Measurements from ENCODE around the gene PRRT1B. TPM values are rescaled to one million over a fixed set of nuclear protein-coding genes. Genes with fewer than 3 reads are reported as not detected.
A peak's percentile ranks its signal among the peaks of the same experiment; 100 is the strongest.

The PRRT1B gene
- total RNA-seq, 4 donors from 2014 or later, result 0.19 TPM; not detected in 3

DNA sequence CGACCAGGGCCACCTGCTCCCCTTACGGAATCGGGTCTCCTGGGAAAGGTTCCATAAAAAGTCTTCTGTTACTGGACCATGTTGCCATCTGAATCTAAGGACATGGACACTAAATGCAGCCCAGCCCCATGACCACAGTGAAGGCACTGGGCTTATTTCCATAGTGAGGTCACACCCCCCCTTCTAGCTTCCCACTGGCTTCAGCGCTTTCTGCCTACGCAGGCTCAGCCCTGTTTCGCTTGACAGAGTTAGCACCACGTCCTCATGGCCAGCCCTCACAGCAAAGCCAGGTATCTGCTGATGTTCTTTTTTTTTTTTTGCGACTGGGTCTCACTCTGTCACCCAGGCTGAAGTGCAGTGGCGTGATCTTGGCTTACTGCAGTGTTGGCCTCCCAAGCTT is 28.4 kb upstream of the PRRT1B start:
- TF ChIP-seq POLR2AphosphoS5 (IDR thresholded peaks at IDR 0.05) (no peak), POLR2A (IDR thresholded peaks at IDR 0.05; ENCODE audit: low read depth) (no peak), EP300 (IDR thresholded peaks at IDR 0.05) (no peak)
- TF ChIP-seq, protein P1, sequence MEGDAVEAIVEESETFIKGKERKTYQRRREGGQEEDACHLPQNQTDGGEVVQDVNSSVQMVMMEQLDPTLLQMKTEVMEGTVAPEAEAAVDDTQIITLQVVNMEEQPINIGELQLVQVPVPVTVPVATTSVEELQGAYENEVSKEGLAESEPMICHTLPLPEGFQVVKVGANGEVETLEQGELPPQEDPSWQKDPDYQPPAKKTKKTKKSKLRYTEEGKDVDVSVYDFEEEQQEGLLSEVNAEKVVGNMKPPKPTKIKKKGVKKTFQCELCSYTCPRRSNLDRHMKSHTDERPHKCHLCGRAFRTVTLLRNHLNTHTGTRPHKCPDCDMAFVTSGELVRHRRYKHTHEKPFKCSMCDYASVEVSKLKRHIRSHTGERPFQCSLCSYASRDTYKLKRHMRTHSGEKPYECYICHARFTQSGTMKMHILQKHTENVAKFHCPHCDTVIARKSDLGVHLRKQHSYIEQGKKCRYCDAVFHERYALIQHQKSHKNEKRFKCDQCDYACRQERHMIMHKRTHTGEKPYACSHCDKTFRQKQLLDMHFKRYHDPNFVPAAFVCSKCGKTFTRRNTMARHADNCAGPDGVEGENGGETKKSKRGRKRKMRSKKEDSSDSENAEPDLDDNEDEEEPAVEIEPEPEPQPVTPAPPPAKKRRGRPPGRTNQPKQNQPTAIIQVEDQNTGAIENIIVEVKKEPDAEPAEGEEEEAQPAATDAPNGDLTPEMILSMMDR (IDR thresholded peaks at IDR 0.05), result no peak
- H3K9me3 ChIP-seq, result no peaks in the 10 kb centered on the region
- H3K4me1 ChIP-seq, result peaks cover 0 to 13% (median 8%) of the 10 kb centered on the region in 4 donors
- peaks cover 89 to 100% (median 96%) of the 10 kb centered on the region in 4 donors for H3K36me3 ChIP-seq
- H3K4me3 ChIP-seq, result no peak overlapping the region
- H3K27me3 ChIP-seq, result no peaks in the 10 kb centered on the region
- WGBS, result 92% methylated on average over 9 of the region's 9 CpGs
- intact Hi-C loops (cut with DNase I), result no loop called here
- DNase-seq (ENCODE audit: extremely low spot score), result no peak
- peak overlapping the region in 1 of 4 donors; percentile 41 for H3K27ac ChIP-seq (replicated peaks in 1 of 4)

DNA sequence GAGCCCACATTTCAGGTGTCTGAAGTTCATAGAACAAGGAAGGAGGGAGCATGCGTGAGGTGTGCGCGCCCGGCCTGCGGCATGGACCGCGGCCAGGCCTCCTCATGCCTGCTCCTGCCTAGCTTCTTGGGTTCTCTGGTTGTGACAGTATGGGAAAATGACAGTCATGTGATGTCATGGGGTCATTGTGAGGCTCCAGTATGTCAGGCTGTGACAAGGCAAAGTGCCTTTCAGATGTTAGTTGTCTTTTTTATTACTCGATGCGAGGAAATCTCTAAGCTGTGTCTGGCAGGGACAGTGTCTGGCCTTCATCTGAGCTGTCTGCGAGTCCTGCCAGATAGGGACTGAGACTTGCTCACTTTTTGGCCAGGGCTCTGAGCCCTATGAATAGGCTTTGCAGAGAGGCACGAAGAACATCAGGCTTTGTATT is 27.5 kb upstream of the PRRT1B start:
- intact Hi-C loops (cut with DNase I), result no loop called here
- Histone ChIP-seq H3K27me3 (no peaks in the 10 kb centered on the region), H3K27ac (replicated peaks in 1 of 4) (peak overlapping the region in 3 of 4 donors; percentile 16 to 41 (median 17)), H3K4me1 (peaks cover 0 to 13% (median 8%) of the 10 kb centered on the region in 4 donors), H3K36me3 (peaks cover 89 to 100% (median 96%) of the 10 kb centered on the region in 4 donors), H3K4me3 (no peak overlapping the region), H3K9me3 (no peaks in the 10 kb centered on the region)
- TF ChIP-seq EP300 (IDR thresholded peaks at IDR 0.05), result no peak
- peak; percentile 20 to 30 for TF ChIP-seq POLR2AphosphoS5 (IDR thresholded peaks at IDR 0.05)
- TF ChIP-seq, protein P1 (IDR thresholded peaks at IDR 0.05), result no peak
- DNase-seq (ENCODE audit: extremely low spot score), result no peak
- WGBS, result 73% methylated on average over 11 of the region's 11 CpGs

DNA sequence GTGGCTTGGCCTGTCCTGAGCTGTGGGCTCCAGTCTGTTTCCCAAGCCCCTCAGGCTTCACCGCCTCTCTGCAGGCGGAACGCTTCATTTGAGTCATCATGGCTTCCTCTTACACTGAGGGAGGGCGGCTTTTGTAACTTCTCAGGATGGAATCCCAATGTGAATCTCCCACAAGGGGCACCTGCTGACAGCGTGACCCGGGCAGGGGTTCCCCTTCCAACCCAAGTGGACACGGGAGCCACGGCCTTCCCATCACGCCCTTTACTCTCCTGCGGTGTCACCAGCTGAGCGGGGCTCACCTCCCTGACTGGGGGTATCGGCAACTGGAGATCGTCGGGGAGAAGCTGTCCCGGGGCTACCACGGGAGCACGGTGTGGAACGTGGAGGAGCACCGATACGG is 26.8 kb upstream of the PRRT1B start:
- H3K9me3 ChIP-seq, result no peaks in the 10 kb centered on the region
- H3K36me3 ChIP-seq, result peaks cover 89 to 100% (median 95%) of the 10 kb centered on the region in 4 donors
- peak overlapping the region in 1 of 4 donors; percentile 41 for H3K27ac ChIP-seq (replicated peaks in 1 of 4)
- TF ChIP-seq POLR2A (IDR thresholded peaks at IDR 0.05; ENCODE audit: low read depth), result no peak
- no peak for TF ChIP-seq EP300 (IDR thresholded peaks at IDR 0.05)
- TF ChIP-seq, protein P1 (IDR thresholded peaks at IDR 0.05), result no peak
- no peak for TF ChIP-seq POLR2AphosphoS5 (IDR thresholded peaks at IDR 0.05)
- H3K27me3 ChIP-seq, result no peaks in the 10 kb centered on the region
- DNase-seq (ENCODE audit: extremely low spot score), result no peak
- no peak overlapping the region for H3K4me3 ChIP-seq
- 94% methylated on average over 19 of the region's 20 CpGs for WGBS
- intact Hi-C loops (cut with DNase I), result no loop called here
- peaks cover 0 to 13% (median 8%) of the 10 kb centered on the region in 4 donors for H3K4me1 ChIP-seq

DNA sequence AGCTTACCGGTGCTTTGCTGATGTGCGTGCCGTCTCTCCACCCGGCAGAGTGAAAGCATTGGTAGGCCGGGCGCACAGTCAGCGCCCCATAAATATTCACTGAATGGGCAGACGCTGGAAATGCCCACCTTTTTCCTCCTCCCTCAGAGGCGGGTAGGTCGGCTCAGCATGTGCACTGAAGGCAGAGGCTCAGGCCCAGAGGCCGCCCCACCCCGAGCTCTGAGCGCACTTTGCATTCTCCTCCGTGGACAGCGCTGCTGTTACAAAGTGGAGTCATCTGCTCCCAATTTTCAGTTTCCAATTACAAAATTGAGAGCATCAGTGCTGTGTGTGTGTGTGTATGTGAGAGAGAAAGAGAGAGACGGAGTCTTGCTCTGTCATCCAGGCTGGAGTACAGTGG is 24.8 kb upstream of the PRRT1B start:
- intact Hi-C loops (cut with DNase I), result no loop called here
- Histone ChIP-seq H3K36me3 (peaks cover 85 to 100% (median 96%) of the 10 kb centered on the region in 4 donors), H3K27ac (replicated peaks in 1 of 4) (no peak overlapping the region), H3K4me1 (peaks cover 0 to 13% (median 8%) of the 10 kb centered on the region in 4 donors), H3K4me3 (no peak overlapping the region), H3K9me3 (no peaks in the 10 kb centered on the region), H3K27me3 (no peaks in the 10 kb centered on the region)
- TF ChIP-seq POLR2AphosphoS5 (IDR thresholded peaks at IDR 0.05) (no peak), EP300 (IDR thresholded peaks at IDR 0.05) (no peak)
- no peak for DNase-seq (ENCODE audit: extremely low spot score)
- 75% methylated on average over 12 of the region's 16 CpGs for whole genome bisulfite sequencing

DNA sequence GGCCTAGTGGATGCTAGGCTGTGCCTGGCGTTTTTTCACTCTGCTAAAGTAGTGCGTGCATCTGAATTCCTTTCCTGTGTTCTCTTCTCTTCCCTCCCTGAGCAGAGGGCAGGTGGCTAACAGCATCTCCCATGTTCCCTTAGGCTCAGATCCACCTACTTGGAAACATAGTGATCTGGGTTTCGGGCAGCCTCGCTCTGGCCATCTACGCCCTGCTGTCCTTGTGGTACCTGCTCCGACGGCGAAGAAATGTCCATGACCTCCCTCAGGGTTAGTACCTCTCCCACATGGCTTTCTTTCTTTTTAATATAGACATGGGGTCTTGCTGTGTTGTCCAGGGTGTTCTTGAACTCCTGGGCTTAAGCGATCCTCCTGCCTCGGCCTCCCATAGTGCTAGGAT is 24.1 kb upstream of the PRRT1B start:
- TF ChIP-seq, protein P1 (IDR thresholded peaks at IDR 0.05), result no peak
- TF ChIP-seq EP300 (IDR thresholded peaks at IDR 0.05), result no peak
- TF ChIP-seq POLR2A (IDR thresholded peaks at IDR 0.05; ENCODE audit: low read depth), result no peak
- TF ChIP-seq POLR2AphosphoS5 (IDR thresholded peaks at IDR 0.05), result no peak
- 96% methylated on average over 9 of the region's 10 CpGs for WGBS
- H3K9me3 ChIP-seq, result no peaks in the 10 kb centered on the region
- peaks cover 86 to 100% (median 96%) of the 10 kb centered on the region in 4 donors for H3K36me3 ChIP-seq
- H3K27ac ChIP-seq (replicated peaks in 1 of 4), result no peak overlapping the region
- no peaks in the 10 kb centered on the region for H3K27me3 ChIP-seq
- DNase-seq (ENCODE audit: extremely low spot score), result no peak
- peaks cover 0 to 13% (median 8%) of the 10 kb centered on the region in 4 donors for H3K4me1 ChIP-seq
- no peak overlapping the region for H3K4me3 ChIP-seq
- intact Hi-C loops (cut with DNase I), result no loop called here

Measured in esophagus muscularis mucosa (tissue), 4 donors.